Small intestine (tissue), 7 donors: Measurements from ENCODE around the gene CRISPLD2. TPM values are rescaled to one million over a fixed set of nuclear protein-coding genes. Genes with fewer than 3 reads are reported as not detected.
"Not testable (repeated sequence)": the region's sequence is repeated elsewhere in the genome, so short reads cannot be mapped to it uniquely, and the experiment has no call there.

Experiments
- DNase-seq, 2 donors: peaks; one replicate each; pipeline versions ENCODE4 v3.0.0 to v3.0.0-alpha.2; 2013
- FAIRE-seq: peaks from 2 replicates; lab custom pipeline; 2012; peaks lifted over from hg19 to GRCh38; lab: Jason Lieb, UNC
- H3K27ac ChIP-seq, 3 donors: one replicate each; pipeline ENCODE4 v1.5.1; 2013; ENCODE audit warnings: low read length in 2 of 3, mild to moderate bottlenecking in 2 of 3, control low read depth in 1 of 3, inconsistent platforms in 1 of 3, low read depth in 1 of 3, moderate library complexity in 1 of 3
- H3K27me3 ChIP-seq, 3 donors: one replicate each; pipeline ENCODE4 v1.6.1; 2013; ENCODE audit warnings: low read length in 3 of 3, inconsistent platforms in 1 of 3; ENCODE audit not compliant: control insufficient read depth in 3 of 3, insufficient read depth in 3 of 3
- H3K36me3 ChIP-seq, 3 donors: one replicate each; pipeline ENCODE4 v1.6.1; 2013; ENCODE audit warnings: low read length in 3 of 3, inconsistent platforms in 1 of 3, low read depth in 1 of 3, mild to moderate bottlenecking in 1 of 3, moderate library complexity in 1 of 3; ENCODE audit not compliant: control insufficient read depth in 3 of 3, insufficient read depth in 2 of 3
- H3K4me1 ChIP-seq, 3 donors: one replicate each; pipeline ENCODE4 v1.6.1; 2013; ENCODE audit warnings: low read length in 2 of 3, inconsistent platforms in 1 of 3, low read depth in 1 of 3, mild to moderate bottlenecking in 1 of 3, moderate library complexity in 1 of 3; ENCODE audit not compliant: control insufficient read depth in 3 of 3, insufficient read depth in 2 of 3
- H3K4me3 ChIP-seq, 3 donors: one replicate each; pipeline ENCODE4 v1.5.1; 2013; ENCODE audit warnings: low read length in 3 of 3, control low read depth in 1 of 3, inconsistent platforms in 1 of 3, low read depth in 1 of 3, mild to moderate bottlenecking in 1 of 3, moderate library complexity in 1 of 3
- H3K9me3 ChIP-seq, 2 donors: one replicate each; pipeline ENCODE4 v1.6.1; 2013; ENCODE audit warnings: low read depth in 1 of 2, low read length in 1 of 2; ENCODE audit not compliant: control insufficient read depth in 2 of 2, insufficient read depth in 1 of 2
- WGBS, 3 donors: extraction: QIAGEN DNeasy Blood & Tissue Kit; methylation state at CpG; one replicate each; pipeline ENCODE4 v1.1.7; 2013; 5-methylcytosine and 5-hydroxymethylcytosine counted together
- polyA plus RNA-seq, 4 donors: library from polyadenylated mRNA; stranded (reverse) in 3 of 4; unstranded in 1 of 4; fragments of 200-250 nt in 3 of 4; fragments of 120-200 nt in 1 of 4; gene quantifications; one replicate each; pipeline versions ENCODE4 v1.2.1 to v1.2.3, GENCODE V29; 2013
- donor health status: healthy with polysubstance abuse.
- donor health status: control.
- donor health status: control.
- donor health status: Bipolar disorder and iron deficiency.
- donor health status: healthy.

The CRISPLD2 gene
- polyA plus RNA-seq, 4 donors, result 0.89 to 31.4 (median 4.9) TPM

- Histone ChIP-seq H3K27me3 (no peaks in the 10 kb centered on the region), H3K9me3 (peaks cover 0 to 3% of the 10 kb centered on the region in 2 donors), H3K4me3 (no peak overlapping the region), H3K36me3 (no peaks in the 10 kb centered on the region), H3K4me1 (peaks cover 0 to 2% (median 0%) of the 10 kb centered on the region in 3 donors), H3K27ac (no peak overlapping the region)
- DNase-seq, result no peak
- FAIRE-seq, result no peak
- WGBS, 3 donors, result 70 to 73% (median 72%) methylated on average over 7 to 8 of the region's 8 CpGs
Measured at GRCh38 chr16:84930298-84931106, 110.7 kb downstream of the CRISPLD2 start.

GRCh38 chr16:84931107-84931494 lies 111.3 kb downstream of the CRISPLD2 start:
- no peak overlapping the region for H3K4me3 ChIP-seq
- H3K27ac ChIP-seq, result no peak overlapping the region
- H3K27me3 ChIP-seq, result no peaks in the 10 kb centered on the region
- FAIRE-seq, result no peak
- peaks cover 0 to 3% of the 10 kb centered on the region in 2 donors for H3K9me3 ChIP-seq
- no peaks in the 10 kb centered on the region for H3K36me3 ChIP-seq
- 81 to 89% (median 86%) methylated on average over 4 of the region's 4 CpGs for WGBS, 3 donors
- no peak for DNase-seq
- H3K4me1 ChIP-seq, result peaks cover 0 to 2% (median 0%) of the 10 kb centered on the region in 3 donors

- Histone ChIP-seq H3K4me3 (no peak overlapping the region), H3K36me3 (no peaks in the 10 kb centered on the region), H3K4me1 (peaks cover 0 to 2% (median 0%) of the 10 kb centered on the region in 3 donors), H3K27me3 (no peaks in the 10 kb centered on the region), H3K27ac (no peak overlapping the region), H3K9me3 (peaks cover 0 to 3% of the 10 kb centered on the region in 2 donors)
- WGBS, 3 donors, result 90 to 96% (median 90%) methylated on average over 8 of the region's 8 CpGs
- FAIRE-seq, result no peak
- DNase-seq, result no peak
Measured at GRCh38 chr16:84931506-84931905, 111.7 kb downstream of the CRISPLD2 start.

- no peaks in the 10 kb centered on the region for H3K36me3 ChIP-seq
- peaks cover 0 to 2% (median 0%) of the 10 kb centered on the region in 3 donors for H3K4me1 ChIP-seq
- no peak overlapping the region for H3K4me3 ChIP-seq
- no peak overlapping the region for H3K27ac ChIP-seq
- FAIRE-seq (no peak), DNase-seq (no peak)
- H3K9me3 ChIP-seq, result peaks cover 0 to 3% of the 10 kb centered on the region in 2 donors
- no peaks in the 10 kb centered on the region for H3K27me3 ChIP-seq
- 82 to 88% (median 87%) methylated on average over 5 of the region's 5 CpGs for WGBS, 3 donors
Measured at GRCh38 chr16:84932681-84933080, 112.9 kb downstream of the CRISPLD2 start.

- FAIRE-seq (no peak), DNase-seq (no peak)
- Histone ChIP-seq H3K9me3 (peaks cover 0 to 3% of the 10 kb centered on the region in 2 donors), H3K4me1 (peaks cover 0 to under 1% (median 0%) of the 10 kb centered on the region in 3 donors), H3K27me3 (no peaks in the 10 kb centered on the region), H3K27ac (no peak overlapping the region), H3K36me3 (no peaks in the 10 kb centered on the region), H3K4me3 (no peak overlapping the region)
- WGBS, 3 donors, result 69 to 78% (median 70%) methylated on average over 29 of the region's 29 CpGs
Measured at GRCh38 chr16:84933774-84934631, 114.2 kb downstream of the CRISPLD2 start.

- DNase-seq (no peak), FAIRE-seq (no peak)
- no peaks in the 10 kb centered on the region for H3K27me3 ChIP-seq
- H3K9me3 ChIP-seq, result peaks cover 0 to under 1% of the 10 kb centered on the region in 2 donors
- 61 to 74% (median 66%) methylated on average over 9 of the region's 9 CpGs for WGBS, 3 donors
- no peak overlapping the region for H3K4me3 ChIP-seq
- no peak overlapping the region for H3K27ac ChIP-seq
- H3K4me1 ChIP-seq, result no peaks in the 10 kb centered on the region
- H3K36me3 ChIP-seq, result no peaks in the 10 kb centered on the region
Measured at GRCh38 chr16:84937196-84938005, 117.6 kb downstream of the CRISPLD2 start.

- H3K36me3 ChIP-seq, H3K27me3 ChIP-seq, H3K4me1 ChIP-seq, H3K4me3 ChIP-seq, H3K27ac ChIP-seq, H3K9me3 ChIP-seq, FAIRE-seq, DNase-seq: not testable (repeated sequence)
- 76 to 78% (median 76%) methylated on average over 6 of the region's 6 CpGs for WGBS, 3 donors
Measured at GRCh38 chr16:84938616-84939015, 118.8 kb downstream of the CRISPLD2 start.
